ENCODE data around the gene MCUB.
"Not testable (repeated sequence)": the region's sequence is repeated elsewhere in the genome, so short reads cannot be mapped to it uniquely, and the experiment has no call there.

Gene MCUB

GRCh38 chr4:109672169-109672930 lies 112.3 kb downstream of the MCUB start:
- DNase-seq (ENCODE audit: insufficient read length, low spot score) (no peak), FAIRE-seq (no peak)
- no peak for TF ChIP-seq POLR2A (IDR thresholded peaks at IDR 0.05; ENCODE audit: low read depth, low read length)

GRCh38 chr4:109673303-109673702 lies 113.3 kb downstream of the MCUB start:
- no peak for TF ChIP-seq POLR2A (IDR thresholded peaks at IDR 0.05; ENCODE audit: low read depth, low read length)
- FAIRE-seq = no peak
- DNase-seq (ENCODE audit: insufficient read length, low spot score) = no peak

GRCh38 chr4:109675181-109675580 lies 115.1 kb downstream of the MCUB start:
- no peak for TF ChIP-seq POLR2A (IDR thresholded peaks at IDR 0.05; ENCODE audit: low read depth, low read length)
- DNase-seq (ENCODE audit: insufficient read length, low spot score) = no peak
- no peak for FAIRE-seq

- TF ChIP-seq POLR2A (IDR thresholded peaks at IDR 0.05; ENCODE audit: low read depth, low read length) = no peak
- no peak for FAIRE-seq
These were observed 115.8 kb downstream of the MCUB start for GRCh38 chr4:109675843-109676242.

GRCh38 chr4:109676886-109677285 lies 116.8 kb downstream of the MCUB start:
- FAIRE-seq (no peak), DNase-seq (ENCODE audit: insufficient read length, low spot score) (no peak)
- TF ChIP-seq POLR2A (IDR thresholded peaks at IDR 0.05; ENCODE audit: low read depth, low read length) = no peak

More at GRCh38 chr4:109675843-109676242, 115.8 kb downstream of the MCUB start:
- no peak for DNase-seq (ENCODE audit: insufficient read length, low spot score)

GRCh38 chr4:109678472-109678871 lies 118.4 kb downstream of the MCUB start:
- FAIRE-seq; DNase-seq (ENCODE audit: insufficient read length, low spot score): not testable (repeated sequence)

GRCh38 chr4:109678925-109679324 lies 118.9 kb downstream of the MCUB start:
- not testable (repeated sequence) for DNase-seq (ENCODE audit: insufficient read length, low spot score); FAIRE-seq

GRCh38 chr4:109682875-109683274 lies 122.8 kb downstream of the MCUB start:
- no peak for TF ChIP-seq POLR2A (IDR thresholded peaks at IDR 0.05; ENCODE audit: low read depth, low read length)
- DNase-seq (ENCODE audit: insufficient read length, low spot score) (no peak), FAIRE-seq (no peak)

- DNase-seq (ENCODE audit: insufficient read length, low spot score) (no peak), FAIRE-seq (no peak)
- no peak for TF ChIP-seq POLR2A (IDR thresholded peaks at IDR 0.05; ENCODE audit: low read depth, low read length)
These were observed 123.7 kb downstream of the MCUB start for GRCh38 chr4:109683621-109684253.

GRCh38 chr4:109684727-109685126 lies 124.7 kb downstream of the MCUB start:
- no peak for FAIRE-seq
- DNase-seq (ENCODE audit: insufficient read length, low spot score) = no peak
- no peak for TF ChIP-seq POLR2A (IDR thresholded peaks at IDR 0.05; ENCODE audit: low read depth, low read length)

GRCh38 chr4:109690690-109691410 lies 130.8 kb downstream of the MCUB start:
- no peak for TF ChIP-seq POLR2A (IDR thresholded peaks at IDR 0.05; ENCODE audit: low read depth, low read length)
- DNase-seq (ENCODE audit: insufficient read length, low spot score) (no peak), FAIRE-seq (no peak)

- no peak for TF ChIP-seq POLR2A (IDR thresholded peaks at IDR 0.05; ENCODE audit: low read depth, low read length)
- DNase-seq (ENCODE audit: insufficient read length, low spot score) (no peak), FAIRE-seq (no peak)
These were observed 131.4 kb downstream of the MCUB start for GRCh38 chr4:109691411-109691920.

- DNase-seq (ENCODE audit: insufficient read length, low spot score) = no peak
- no peak for TF ChIP-seq POLR2A (IDR thresholded peaks at IDR 0.05; ENCODE audit: low read depth, low read length)
These were observed 138.6 kb downstream of the MCUB start for GRCh38 chr4:109698656-109699055.

GRCh38 chr4:109699553-109700225 lies 139.6 kb downstream of the MCUB start:
- no peak for DNase-seq (ENCODE audit: insufficient read length, low spot score)
- no peak for TF ChIP-seq POLR2A (IDR thresholded peaks at IDR 0.05; ENCODE audit: low read depth, low read length)
- FAIRE-seq = no peak

More at GRCh38 chr4:109698656-109699055, 138.6 kb downstream of the MCUB start:
- FAIRE-seq = no peak

All from H54 (cell line).